SK-N-SH treated with all-trans-retinoic acid at 6 μM for 48 hours (cell line): Measurements from ENCODE around the gene DPP6.

ENCODE experiments used
- ATAC-seq: fragments of 200-7000 bp; cut with Tn5 transposase; 3 replicates; pipeline ENCODE4 v1.9.1; 2020; ENCODE audit warnings: mild to moderate bottlenecking, moderate library complexity
- ARNTL ChIP-seq: fragments of 450-650 bp; formaldehyde crosslinking; IDR thresholded peaks from 2 replicates; pipeline ENCODE4 v1.5.0; 2020; ENCODE audit warnings: low read depth, mild to moderate bottlenecking, moderate library complexity, borderline replicate concordance
- CSDC2 ChIP-seq: fragments of 250-450 bp; sonication (Bioruptor Pico); IDR thresholded peaks from 2 replicates; pipeline ENCODE4 v1.5.0; 2020; ENCODE audit warnings: mild to moderate bottlenecking, moderate library complexity
- ESRRG ChIP-seq: fragments of 250-450 bp; sonication (Bioruptor Pico); IDR thresholded peaks from 2 replicates; pipeline ENCODE4 v1.6.1; 2021; ENCODE audit warnings: mild to moderate bottlenecking
- GLIS3 ChIP-seq: fragments of 250-450 bp; sonication (Bioruptor Pico); IDR thresholded peaks from 2 replicates; pipeline ENCODE4 v1.5.0; 2020; ENCODE audit warnings: mild to moderate bottlenecking, moderate library complexity
- ISL1 ChIP-seq: fragments of 250-450 bp; sonication (Bioruptor Pico); IDR thresholded peaks from 2 replicates; pipeline ENCODE4 v2.1.2; 2022; ENCODE audit warnings: mild to moderate bottlenecking, moderate library complexity
- OSR1 ChIP-seq: fragments of 250-450 bp; sonication (Bioruptor Pico); IDR thresholded peaks from 2 replicates; pipeline ENCODE4 v1.8.0; 2022; ENCODE audit warnings: moderate library complexity, mild to moderate bottlenecking, inconsistent platforms
- PATZ1 ChIP-seq: fragments of 250-450 bp; sonication (Bioruptor Pico); IDR thresholded peaks from 2 replicates; pipeline ENCODE4 v1.8.0; 2020; ENCODE audit warnings: mild to moderate bottlenecking, moderate library complexity, borderline replicate concordance
- POU6F1 ChIP-seq: fragments of 250-450 bp; sonication (Bioruptor Pico); IDR thresholded peaks from 2 replicates; pipeline ENCODE4 v1.8.0; 2021; ENCODE audit warnings: low read depth, mild to moderate bottlenecking, moderate library complexity, borderline replicate concordance
- PPARA ChIP-seq: fragments of 250-450 bp; sonication (Bioruptor Pico); IDR thresholded peaks from 2 replicates; pipeline ENCODE4 v1.5.0; 2020; ENCODE audit warnings: mild to moderate bottlenecking, borderline replicate concordance
- RARB ChIP-seq: fragments of 250-450 bp; sonication (Bioruptor Pico); IDR thresholded peaks from 2 replicates; pipeline ENCODE4 v1.8.0; 2021; ENCODE audit warnings: mild to moderate bottlenecking, moderate library complexity
- SNAI2 ChIP-seq: fragments of 250-450 bp; sonication (Bioruptor Pico); IDR thresholded peaks from 2 replicates; pipeline ENCODE4 v1.5.0; 2020; ENCODE audit warnings: mild to moderate bottlenecking, moderate library complexity
- TCF4 ChIP-seq: fragments of 250-450 bp; sonication (Bioruptor Pico); IDR thresholded peaks from 2 replicates; pipeline ENCODE4 v1.8.0; 2021; ENCODE audit warnings: mild to moderate bottlenecking, moderate library complexity, borderline replicate concordance
- TOX ChIP-seq: fragments of 250-450 bp; sonication (Bioruptor Pico); IDR thresholded peaks from 2 replicates; pipeline ENCODE4 v1.8.0; 2021; ENCODE audit warnings: mild to moderate bottlenecking, moderate library complexity, borderline replicate concordance
- ZC3H10 ChIP-seq: fragments of 250-450 bp; sonication (Bioruptor Pico); IDR thresholded peaks from 2 replicates; pipeline ENCODE4 v1.5.1; 2021; ENCODE audit warnings: mild to moderate bottlenecking, moderate library complexity
- ZFP3 ChIP-seq: fragments of 250-450 bp; sonication (Bioruptor Pico); IDR thresholded peaks from 2 replicates; pipeline ENCODE4 v1.5.0; 2020; ENCODE audit warnings: mild to moderate bottlenecking, moderate library complexity
- ZFP30 ChIP-seq: fragments of 450-650 bp; formaldehyde crosslinking; IDR thresholded peaks from 2 replicates; pipeline ENCODE4 v1.5.0; 2022; ENCODE audit warnings: mild to moderate bottlenecking, moderate library complexity
- ZNF565 ChIP-seq: fragments of 450-650 bp; formaldehyde crosslinking; conservative IDR thresholded peaks from 2 replicates; pipeline ENCODE4 v1.5.0; 2020; ENCODE audit warnings: low read depth, mild to moderate bottlenecking, moderate library complexity
- ZNF70 ChIP-seq: fragments of 450-650 bp; formaldehyde crosslinking; IDR thresholded peaks from 2 replicates; pipeline ENCODE4 v1.5.0; 2020; ENCODE audit warnings: mild to moderate bottlenecking, moderate library complexity
- ZNF8 ChIP-seq: fragments of 450-650 bp; formaldehyde crosslinking; IDR thresholded peaks from 2 replicates; pipeline ENCODE4 v1.5.0; 2020; ENCODE audit warnings: mild to moderate bottlenecking, moderate library complexity
- TF ChIP-seq, protein P1 (sequence below): fragments of 250-450 bp; sonication (Bioruptor Pico); IDR thresholded peaks from 2 replicates; pipeline ENCODE4 v1.5.0; 2020; ENCODE audit warnings: mild to moderate bottlenecking, moderate library complexity
- TF ChIP-seq, protein P2 (sequence below): fragments of 250-450 bp; sonication (Bioruptor Pico); IDR thresholded peaks from 2 replicates; pipeline ENCODE4 v1.5.1; 2021; ENCODE audit warnings: mild to moderate bottlenecking, moderate library complexity

DPP6 gene

GRCh38 chr7:154776350-154776749 lies 724.2 kb downstream of the DPP6 start:
- no peak for TF ChIP-seq ISL1 (CRISPR knock-in tag)
- no peak for TF ChIP-seq TOX (CRISPR knock-in tag)
- no peak for TF ChIP-seq PATZ1 (CRISPR knock-in tag)
- TF ChIP-seq RARB (CRISPR knock-in tag) = no peak
- no peak for TF ChIP-seq ZC3H10 (CRISPR knock-in tag)
- TF ChIP-seq, protein P1, sequence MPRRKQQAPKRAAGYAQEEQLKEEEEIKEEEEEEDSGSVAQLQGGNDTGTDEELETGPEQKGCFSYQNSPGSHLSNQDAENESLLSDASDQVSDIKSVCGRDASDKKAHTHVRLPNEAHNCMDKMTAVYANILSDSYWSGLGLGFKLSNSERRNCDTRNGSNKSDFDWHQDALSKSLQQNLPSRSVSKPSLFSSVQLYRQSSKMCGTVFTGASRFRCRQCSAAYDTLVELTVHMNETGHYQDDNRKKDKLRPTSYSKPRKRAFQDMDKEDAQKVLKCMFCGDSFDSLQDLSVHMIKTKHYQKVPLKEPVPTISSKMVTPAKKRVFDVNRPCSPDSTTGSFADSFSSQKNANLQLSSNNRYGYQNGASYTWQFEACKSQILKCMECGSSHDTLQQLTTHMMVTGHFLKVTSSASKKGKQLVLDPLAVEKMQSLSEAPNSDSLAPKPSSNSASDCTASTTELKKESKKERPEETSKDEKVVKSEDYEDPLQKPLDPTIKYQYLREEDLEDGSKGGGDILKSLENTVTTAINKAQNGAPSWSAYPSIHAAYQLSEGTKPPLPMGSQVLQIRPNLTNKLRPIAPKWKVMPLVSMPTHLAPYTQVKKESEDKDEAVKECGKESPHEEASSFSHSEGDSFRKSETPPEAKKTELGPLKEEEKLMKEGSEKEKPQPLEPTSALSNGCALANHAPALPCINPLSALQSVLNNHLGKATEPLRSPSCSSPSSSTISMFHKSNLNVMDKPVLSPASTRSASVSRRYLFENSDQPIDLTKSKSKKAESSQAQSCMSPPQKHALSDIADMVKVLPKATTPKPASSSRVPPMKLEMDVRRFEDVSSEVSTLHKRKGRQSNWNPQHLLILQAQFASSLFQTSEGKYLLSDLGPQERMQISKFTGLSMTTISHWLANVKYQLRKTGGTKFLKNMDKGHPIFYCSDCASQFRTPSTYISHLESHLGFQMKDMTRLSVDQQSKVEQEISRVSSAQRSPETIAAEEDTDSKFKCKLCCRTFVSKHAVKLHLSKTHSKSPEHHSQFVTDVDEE = no peak
- TF ChIP-seq ESRRG (CRISPR knock-in tag) = no peak
- no peak for TF ChIP-seq PPARA (CRISPR knock-in tag)
- no peak for ATAC-seq

GRCh38 chr7:154777023-154777422 lies 724.8 kb downstream of the DPP6 start:
- TF ChIP-seq ZNF565 (CRISPR knock-in tag) = no peak
- TF ChIP-seq ZFP3 (CRISPR knock-in tag) = no peak
- no peak for TF ChIP-seq ESRRG (CRISPR knock-in tag)
- no peak for TF ChIP-seq ISL1 (CRISPR knock-in tag)
- TF ChIP-seq ZFP30 (CRISPR knock-in tag) = no peak
- TF ChIP-seq TOX (CRISPR knock-in tag) = no peak
- no peak for TF ChIP-seq TCF4 (CRISPR knock-in tag)
- TF ChIP-seq ARNTL = no peak
- no peak for TF ChIP-seq OSR1 (CRISPR knock-in tag)
- TF ChIP-seq ZC3H10 (CRISPR knock-in tag) = no peak
- TF ChIP-seq ZNF8 = no peak
- no peak for TF ChIP-seq GLIS3 (CRISPR knock-in tag)
- no peak for TF ChIP-seq POU6F1 (CRISPR knock-in tag)
- no peak for TF ChIP-seq CSDC2 (CRISPR knock-in tag)
- TF ChIP-seq, protein P2, sequence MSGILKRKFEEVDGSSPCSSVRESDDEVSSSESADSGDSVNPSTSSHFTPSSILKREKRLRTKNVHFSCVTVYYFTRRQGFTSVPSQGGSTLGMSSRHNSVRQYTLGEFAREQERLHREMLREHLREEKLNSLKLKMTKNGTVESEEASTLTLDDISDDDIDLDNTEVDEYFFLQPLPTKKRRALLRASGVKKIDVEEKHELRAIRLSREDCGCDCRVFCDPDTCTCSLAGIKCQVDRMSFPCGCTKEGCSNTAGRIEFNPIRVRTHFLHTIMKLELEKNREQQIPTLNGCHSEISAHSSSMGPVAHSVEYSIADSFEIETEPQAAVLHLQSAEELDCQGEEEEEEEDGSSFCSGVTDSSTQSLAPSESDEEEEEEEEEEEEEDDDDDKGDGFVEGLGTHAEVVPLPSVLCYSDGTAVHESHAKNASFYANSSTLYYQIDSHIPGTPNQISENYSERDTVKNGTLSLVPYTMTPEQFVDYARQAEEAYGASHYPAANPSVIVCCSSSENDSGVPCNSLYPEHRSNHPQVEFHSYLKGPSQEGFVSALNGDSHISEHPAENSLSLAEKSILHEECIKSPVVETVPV (CRISPR knock-in tag) = no peak
- no peak for TF ChIP-seq SNAI2 (CRISPR knock-in tag)
- TF ChIP-seq ZNF70 (CRISPR knock-in tag) = no peak
- TF ChIP-seq, protein P1 = no peak
- TF ChIP-seq PATZ1 (CRISPR knock-in tag) = no peak
- ATAC-seq = no peak
